K562 (cell line): ENCODE measurements around the gene UBR3. TPM values are rescaled to one million over a fixed set of nuclear protein-coding genes. Genes with fewer than 3 reads are reported as not detected.

Experiments
- ATF1 ChIP-seq, 2 experiments: fragments of 450-650 bp in 1 of 2; IDR thresholded peaks; 2 replicates each; pipeline ENCODE4 v1.6.1; 2016; ENCODE audit warnings: missing compliant biosample characterization in 1 of 2, missing genetic modification characterization in 1 of 2
- CBFA2T2 ChIP-seq: fragments of 450-650 bp; conservative IDR thresholded peaks from 2 replicates; pipeline ENCODE4 v1.6.1; 2017; ENCODE audit warnings: mild to moderate bottlenecking
- HBP1 ChIP-seq: fragments of 450-650 bp; formaldehyde crosslinking; IDR thresholded peaks from 2 replicates; pipeline ENCODE4 v1.4.0; 2022; ENCODE audit warnings: missing genetic modification characterization
- HNRNPH1 ChIP-seq: fragments of 200-400 bp; formaldehyde crosslinking; optimal IDR thresholded peaks from 2 replicates; pipeline ENCODE3; 2017; ENCODE audit warnings: low read depth, mild to moderate bottlenecking, low read length, moderate library complexity
- NCOA1 ChIP-seq: fragments of 450-650 bp; IDR thresholded peaks from 2 replicates; pipeline ENCODE4 v1.6.1; 2016; ENCODE audit warnings: low read depth
- PCBP2 ChIP-seq: fragments of 200-400 bp; formaldehyde crosslinking; IDR thresholded peaks from 2 replicates; pipeline ENCODE4 v1.6.1; 2018; ENCODE audit warnings: low read length, low read depth, mild to moderate bottlenecking, moderate library complexity; ENCODE audit not compliant: poor library complexity, severe bottlenecking
- SMARCA4 ChIP-seq: fragments of 450-650 bp; IDR thresholded peaks from 2 replicates; pipeline ENCODE4 v1.6.1; 2016
- XRCC5 ChIP-seq: fragments of 200-400 bp; formaldehyde crosslinking; IDR thresholded peaks from 2 replicates; pipeline ENCODE4 v1.6.1; 2017; ENCODE audit warnings: low read depth, mild to moderate bottlenecking, low read length
- ZNF79 ChIP-seq: fragments of 250-450 bp; sonication (Bioruptor Pico); IDR thresholded peaks from 2 replicates; pipeline ENCODE4 v1.4.0; 2020; ENCODE audit warnings: low read depth, mild to moderate bottlenecking, moderate library complexity
- polyA plus RNA-seq, 8 experiments: library from polyadenylated mRNA; depleted of rRNA in 4 of 8; stranded (reverse) in 5 of 8; unstranded in 3 of 8; fragments of >200 nt; fragmentation: Nextera tagmentation in 2 of 8; fragmentation: Illumina TruSeq in 1 of 8; extraction: Ambion mirVana in 2 of 8; extraction: Trizol in 1 of 8; gene quantifications; 2 replicates each; pipeline versions ENCODE4 v1.2.1 to v1.2.3, GENCODE V29; 2011 to 2014; ENCODE audit warnings: inconsistent platforms in 1 of 8, missing spikeins in 1 of 8
- total RNA-seq, 7 experiments: library from RNA; depleted of rRNA in 6 of 7; stranded (reverse); fragments of >200 nt in 6 of 7; fragmentation: Illumina TruSeq in 2 of 7; extraction: Trizol in 2 of 7; gene quantifications; 2 replicates each; pipeline versions ENCODE4 v1.2.1 to v1.2.3, GENCODE V29; 2011 to 2021; ENCODE audit warnings: low replicate concordance in 1 of 7
- TF ChIP-seq, protein P1 (sequence below): sonication (generic); formaldehyde crosslinking; IDR thresholded peaks from 2 replicates; pipeline ENCODE4 v1.8.0; 2022; ENCODE audit warnings: mild to moderate bottlenecking, missing genetic modification reagents
- TF ChIP-seq, protein P2 (sequence below): fragments of 450-650 bp; IDR thresholded peaks from 2 replicates; pipeline ENCODE4 v1.6.1; 2016; ENCODE audit warnings: low read depth, mild to moderate bottlenecking, moderate library complexity
- TF ChIP-seq, protein P3 (sequence below), 2 experiments: fragments of 450-650 bp; IDR thresholded peaks; 2 replicates each; pipeline ENCODE4 v1.6.1; 2016; ENCODE audit warnings: mild to moderate bottlenecking in 2 of 2, borderline replicate concordance in 1 of 2, low read depth in 1 of 2, moderate library complexity in 1 of 2

UBR3 gene
- total and polyA plus RNA-seq, 9 of the 15 experiments (the other 6 are each of a cell fraction or from before 2014, with no cell fraction given): 14.4 to 63.5 (median 40.4) TPM

DNA sequence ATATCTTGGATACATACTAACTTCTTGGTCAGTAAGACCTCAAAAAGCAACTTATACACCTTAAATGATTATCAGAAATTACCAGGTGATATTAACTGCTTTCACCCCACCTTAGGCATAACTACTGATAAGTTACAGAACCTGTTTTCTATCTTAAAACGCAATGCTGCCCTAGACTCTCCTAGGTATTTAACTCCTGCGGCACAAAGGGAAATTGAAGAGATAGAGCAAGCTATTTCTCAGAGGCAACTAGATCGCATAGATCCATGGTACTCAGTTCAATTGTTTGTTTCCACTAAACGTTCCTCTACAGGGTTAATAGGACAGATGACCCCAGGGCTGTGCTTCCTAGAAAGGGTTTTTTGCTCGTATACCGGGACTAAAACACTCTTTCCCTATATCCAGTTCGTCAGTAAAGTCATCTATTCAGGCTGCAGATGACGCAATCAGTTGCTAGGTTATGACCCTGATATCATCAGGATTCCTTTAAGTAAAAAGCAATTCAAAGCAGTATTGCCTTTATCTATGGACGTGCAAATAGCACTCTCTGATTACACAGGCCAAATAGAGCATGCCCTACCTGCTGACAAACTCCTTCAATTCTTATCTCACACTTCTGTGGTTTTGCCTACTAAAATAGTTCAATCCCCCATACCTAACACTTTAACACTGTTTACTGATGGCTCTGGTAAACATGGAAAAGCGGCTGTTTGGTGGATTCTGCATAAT lies 288.4 kb downstream of the UBR3 start (continued):
- TF ChIP-seq, protein P1, sequence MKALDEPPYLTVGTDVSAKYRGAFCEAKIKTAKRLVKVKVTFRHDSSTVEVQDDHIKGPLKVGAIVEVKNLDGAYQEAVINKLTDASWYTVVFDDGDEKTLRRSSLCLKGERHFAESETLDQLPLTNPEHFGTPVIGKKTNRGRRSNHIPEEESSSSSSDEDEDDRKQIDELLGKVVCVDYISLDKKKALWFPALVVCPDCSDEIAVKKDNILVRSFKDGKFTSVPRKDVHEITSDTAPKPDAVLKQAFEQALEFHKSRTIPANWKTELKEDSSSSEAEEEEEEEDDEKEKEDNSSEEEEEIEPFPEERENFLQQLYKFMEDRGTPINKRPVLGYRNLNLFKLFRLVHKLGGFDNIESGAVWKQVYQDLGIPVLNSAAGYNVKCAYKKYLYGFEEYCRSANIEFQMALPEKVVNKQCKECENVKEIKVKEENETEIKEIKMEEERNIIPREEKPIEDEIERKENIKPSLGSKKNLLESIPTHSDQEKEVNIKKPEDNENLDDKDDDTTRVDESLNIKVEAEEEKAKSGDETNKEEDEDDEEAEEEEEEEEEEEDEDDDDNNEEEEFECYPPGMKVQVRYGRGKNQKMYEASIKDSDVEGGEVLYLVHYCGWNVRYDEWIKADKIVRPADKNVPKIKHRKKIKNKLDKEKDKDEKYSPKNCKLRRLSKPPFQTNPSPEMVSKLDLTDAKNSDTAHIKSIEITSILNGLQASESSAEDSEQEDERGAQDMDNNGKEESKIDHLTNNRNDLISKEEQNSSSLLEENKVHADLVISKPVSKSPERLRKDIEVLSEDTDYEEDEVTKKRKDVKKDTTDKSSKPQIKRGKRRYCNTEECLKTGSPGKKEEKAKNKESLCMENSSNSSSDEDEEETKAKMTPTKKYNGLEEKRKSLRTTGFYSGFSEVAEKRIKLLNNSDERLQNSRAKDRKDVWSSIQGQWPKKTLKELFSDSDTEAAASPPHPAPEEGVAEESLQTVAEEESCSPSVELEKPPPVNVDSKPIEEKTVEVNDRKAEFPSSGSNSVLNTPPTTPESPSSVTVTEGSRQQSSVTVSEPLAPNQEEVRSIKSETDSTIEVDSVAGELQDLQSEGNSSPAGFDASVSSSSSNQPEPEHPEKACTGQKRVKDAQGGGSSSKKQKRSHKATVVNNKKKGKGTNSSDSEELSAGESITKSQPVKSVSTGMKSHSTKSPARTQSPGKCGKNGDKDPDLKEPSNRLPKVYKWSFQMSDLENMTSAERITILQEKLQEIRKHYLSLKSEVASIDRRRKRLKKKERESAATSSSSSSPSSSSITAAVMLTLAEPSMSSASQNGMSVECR (CRISPR knock-in tag): no peak
- TF ChIP-seq ZNF79 (CRISPR knock-in tag): no peak
- no peak for TF ChIP-seq ATF1 (CRISPR knock-in tag; IDR thresholded peaks at IDR 0.05)
- peak; percentile 86 for TF ChIP-seq ATF1 (tag; IDR thresholded peaks at IDR 0.05)
- TF ChIP-seq, protein P2, sequence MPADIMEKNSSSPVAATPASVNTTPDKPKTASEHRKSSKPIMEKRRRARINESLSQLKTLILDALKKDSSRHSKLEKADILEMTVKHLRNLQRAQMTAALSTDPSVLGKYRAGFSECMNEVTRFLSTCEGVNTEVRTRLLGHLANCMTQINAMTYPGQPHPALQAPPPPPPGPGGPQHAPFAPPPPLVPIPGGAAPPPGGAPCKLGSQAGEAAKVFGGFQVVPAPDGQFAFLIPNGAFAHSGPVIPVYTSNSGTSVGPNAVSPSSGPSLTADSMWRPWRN: peak; percentile 99
- TF ChIP-seq, protein P3, sequence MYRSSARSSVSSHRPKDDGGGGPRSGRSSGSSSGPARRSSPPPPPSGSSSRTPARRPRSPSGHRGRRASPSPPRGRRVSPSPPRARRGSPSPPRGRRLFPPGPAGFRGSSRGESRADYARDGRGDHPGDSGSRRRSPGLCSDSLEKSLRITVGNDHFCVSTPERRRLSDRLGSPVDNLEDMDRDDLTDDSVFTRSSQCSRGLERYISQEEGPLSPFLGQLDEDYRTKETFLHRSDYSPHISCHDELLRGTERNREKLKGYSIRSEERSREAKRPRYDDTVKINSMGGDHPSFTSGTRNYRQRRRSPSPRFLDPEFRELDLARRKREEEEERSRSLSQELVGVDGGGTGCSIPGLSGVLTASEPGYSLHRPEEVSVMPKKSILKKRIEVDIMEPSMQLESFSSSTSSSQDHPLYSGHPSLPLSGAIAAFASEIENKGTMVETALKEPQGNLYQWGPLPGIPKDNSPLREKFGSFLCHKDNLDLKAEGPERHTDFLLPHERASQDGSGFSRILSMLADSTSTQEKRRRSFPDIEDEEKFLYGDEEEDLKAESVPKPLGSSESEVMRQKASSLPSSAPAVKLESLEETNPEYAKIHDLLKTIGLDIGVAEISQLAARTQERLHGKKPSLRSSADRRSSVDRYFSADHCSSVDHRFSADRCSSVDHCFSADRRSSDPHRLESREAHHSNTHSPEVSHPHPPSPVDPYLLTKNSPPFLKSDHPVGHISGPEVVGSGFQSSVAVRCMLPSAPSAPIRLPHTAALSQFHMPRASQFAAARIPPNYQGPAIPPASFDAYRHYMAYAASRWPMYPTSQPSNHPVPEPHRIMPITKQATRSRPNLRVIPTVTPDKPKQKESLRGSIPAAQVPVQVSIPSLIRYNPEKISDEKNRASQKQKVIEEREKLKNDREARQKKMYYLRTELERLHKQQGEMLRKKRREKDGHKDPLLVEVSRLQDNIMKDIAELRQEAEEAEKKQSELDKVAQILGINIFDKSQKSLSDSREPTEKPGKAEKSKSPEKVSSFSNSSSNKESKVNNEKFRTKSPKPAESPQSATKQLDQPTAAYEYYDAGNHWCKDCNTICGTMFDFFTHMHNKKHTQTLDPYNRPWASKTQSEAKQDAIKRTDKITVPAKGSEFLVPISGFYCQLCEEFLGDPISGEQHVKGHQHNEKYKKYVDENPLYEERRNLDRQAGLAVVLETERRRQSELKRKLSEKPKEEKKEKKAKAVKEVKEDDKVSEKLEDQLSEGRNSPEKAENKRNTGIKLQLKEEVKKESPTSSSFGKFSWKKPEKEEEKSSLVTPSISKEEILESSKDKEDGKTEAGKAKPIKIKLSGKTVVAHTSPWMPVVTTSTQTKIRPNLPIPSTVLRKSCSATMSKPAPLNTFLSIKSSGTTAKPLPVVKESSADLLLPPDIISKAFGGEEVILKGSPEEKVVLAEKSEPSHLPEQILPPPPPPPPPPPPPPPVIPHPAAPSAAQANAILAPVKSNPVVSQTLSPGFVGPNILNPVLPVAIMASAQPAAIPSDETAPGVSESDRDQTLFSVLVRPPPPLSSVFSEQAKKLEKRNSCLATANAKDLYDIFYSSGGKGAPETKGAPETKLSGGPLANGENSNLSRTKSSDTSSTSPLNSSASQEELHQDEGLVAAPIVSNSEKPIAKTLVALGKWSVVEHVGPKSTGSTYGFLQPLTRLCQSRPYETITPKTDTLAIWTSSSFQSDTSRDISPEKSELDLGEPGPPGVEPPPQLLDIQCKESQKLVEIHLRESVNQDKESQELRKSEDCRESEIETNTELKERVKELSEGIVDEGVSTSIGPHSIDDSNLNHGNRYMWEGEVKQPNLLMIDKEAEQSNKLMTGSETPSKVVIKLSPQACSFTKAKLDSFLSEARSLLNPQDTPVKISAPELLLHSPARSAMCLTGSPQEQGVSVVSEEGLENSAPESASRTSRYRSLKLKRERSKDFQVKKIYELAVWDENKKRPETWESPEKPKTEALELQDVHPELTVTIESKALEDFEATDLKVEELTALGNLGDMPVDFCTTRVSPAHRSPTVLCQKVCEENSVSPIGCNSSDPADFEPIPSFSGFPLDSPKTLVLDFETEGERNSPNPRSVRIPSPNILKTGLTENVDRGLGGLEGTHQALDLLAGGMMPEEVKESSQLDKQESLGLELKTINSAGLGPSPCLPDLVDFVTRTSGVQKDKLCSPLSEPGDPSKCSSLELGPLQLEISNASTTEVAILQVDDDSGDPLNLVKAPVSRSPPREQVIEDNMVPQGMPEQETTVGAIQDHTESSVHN (IDR thresholded peaks at IDR 0.05; ENCODE audit: borderline replicate concordance in 1 of 2, low read depth in 1 of 2): peak in 1 of 2 experiments; percentile 89; a peak in 2 of 4 replicates
- peak; percentile 47; the same call in 1 of the 2 replicates for TF ChIP-seq SMARCA4
- TF ChIP-seq CBFA2T2: peak; percentile 53; the same call in 1 of the 2 replicates
- no peak for TF ChIP-seq PCBP2
- TF ChIP-seq XRCC5: no peak
- TF ChIP-seq HBP1 (CRISPR knock-in tag): no peak
- TF ChIP-seq NCOA1: no peak
- TF ChIP-seq HNRNPH1: no peak
